ENCODE data around the gene CHRNG. TPM values are rescaled to one million over a fixed set of nuclear protein-coding genes. Genes with fewer than 3 reads are reported as not detected.

The CHRNG gene
- total and polyA plus RNA-seq, 2 experiments from 2014 or later = not detected

- TF ChIP-seq ZNF462 (CRISPR knock-in tag; IDR thresholded peaks at IDR 0.05) (no peak), ETS1 (IDR thresholded peaks at IDR 0.05) (no peak), REST (IDR thresholded peaks at IDR 0.05; ENCODE audit: unreplicated experiment) (no peak), ZNF114 (CRISPR knock-in tag; IDR thresholded peaks at IDR 0.05) (no peak), JUNB (IDR thresholded peaks at IDR 0.05; ENCODE audit: unreplicated experiment) (no peak)
Measured at GRCh38 chr2:232574674-232575403, 35.3 kb downstream of the CHRNG start (continued).
